SKM-1 treated with dmso at 0.1 percent for 144 hours (cell line): ENCODE measurements around the gene PSIP1.
"Not testable (repeated sequence)": the region's sequence is repeated elsewhere in the genome, so short reads cannot be mapped to it uniquely, and the experiment has no call there.

Experiments
- DNase-seq: peaks from one replicate; lab custom pipeline; 2025; ENCODE audit not compliant: unreplicated experiment; lab: John Stamatoyannopoulos, UW

PSIP1 gene

DNA sequence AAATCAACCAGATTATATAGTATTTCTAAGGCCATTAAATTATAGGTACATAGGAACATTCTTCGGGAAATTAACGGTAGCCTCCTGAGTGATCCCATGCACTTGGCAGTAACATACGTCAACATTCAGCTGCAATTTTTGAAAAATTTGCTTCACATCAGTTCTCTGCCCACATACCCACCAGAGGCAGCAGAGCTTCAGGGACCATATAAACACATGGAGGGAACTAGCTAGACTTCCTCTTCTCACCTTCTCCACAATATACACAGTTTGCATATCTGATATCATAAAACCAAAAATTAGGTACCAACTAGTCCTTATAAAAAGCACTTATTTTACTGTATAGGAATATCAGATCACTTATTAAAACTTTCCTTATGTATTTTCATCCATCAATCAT, 4.8 kb downstream of the PSIP1 start:
- no peak for DNase-seq

DNA sequence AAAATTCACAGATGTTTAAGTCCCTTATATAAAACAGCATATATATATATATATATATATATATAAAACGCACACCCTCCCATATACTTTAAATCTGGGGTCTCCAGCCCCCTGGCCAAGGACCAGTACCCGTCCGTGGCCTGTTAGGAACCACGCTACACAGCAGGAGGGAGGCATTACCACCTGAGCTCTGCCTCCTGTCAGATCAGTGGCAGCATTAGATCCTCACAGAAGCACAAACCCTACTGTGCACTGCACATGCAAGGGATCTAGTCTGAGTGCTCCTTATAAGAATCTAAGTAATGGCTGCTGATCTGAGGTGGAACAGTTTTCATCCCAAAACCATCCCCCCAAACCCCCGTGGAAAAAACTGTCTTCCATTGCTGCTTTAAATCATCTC, 9.0 kb downstream of the PSIP1 start:
- no peak for DNase-seq

DNA sequence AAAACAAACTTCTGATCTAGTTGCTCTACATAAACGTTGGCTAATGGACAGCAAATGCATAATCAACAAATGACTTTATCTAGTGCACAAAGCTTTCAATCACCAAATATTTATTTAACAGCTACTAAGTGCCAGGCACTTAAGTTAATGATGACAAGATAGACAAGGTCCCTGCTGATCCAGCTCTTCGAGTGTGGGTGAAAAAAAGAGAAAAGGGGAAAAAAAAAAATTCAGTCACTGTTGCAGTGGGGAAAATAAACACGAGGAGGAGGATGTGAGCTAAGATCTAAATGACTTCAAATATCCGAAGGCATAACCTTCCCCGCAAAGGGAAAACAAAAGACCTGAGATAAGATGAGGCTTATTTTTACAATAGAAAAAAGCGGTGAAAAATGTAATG, 9.6 kb downstream of the PSIP1 start:
- DNase-seq = no peak

DNA sequence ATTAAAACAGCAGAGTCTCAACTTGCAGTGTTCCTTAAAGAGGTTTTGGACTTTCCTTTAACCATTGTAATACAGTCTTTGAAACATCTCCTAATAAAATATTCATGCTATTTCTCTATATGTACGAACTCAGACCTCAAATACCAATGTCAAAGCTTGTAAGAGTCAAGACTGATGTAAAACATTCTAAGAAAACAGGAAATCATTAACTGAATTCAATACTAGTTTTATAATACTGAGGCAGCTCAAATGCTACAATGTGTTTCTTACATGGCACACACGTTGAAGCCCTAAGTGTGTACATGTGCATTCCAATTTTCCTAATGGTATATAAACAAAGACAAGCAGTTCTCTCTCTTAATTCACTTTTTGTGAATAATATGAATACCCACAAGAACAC, 11.6 kb downstream of the PSIP1 start:
- no peak for DNase-seq

DNA sequence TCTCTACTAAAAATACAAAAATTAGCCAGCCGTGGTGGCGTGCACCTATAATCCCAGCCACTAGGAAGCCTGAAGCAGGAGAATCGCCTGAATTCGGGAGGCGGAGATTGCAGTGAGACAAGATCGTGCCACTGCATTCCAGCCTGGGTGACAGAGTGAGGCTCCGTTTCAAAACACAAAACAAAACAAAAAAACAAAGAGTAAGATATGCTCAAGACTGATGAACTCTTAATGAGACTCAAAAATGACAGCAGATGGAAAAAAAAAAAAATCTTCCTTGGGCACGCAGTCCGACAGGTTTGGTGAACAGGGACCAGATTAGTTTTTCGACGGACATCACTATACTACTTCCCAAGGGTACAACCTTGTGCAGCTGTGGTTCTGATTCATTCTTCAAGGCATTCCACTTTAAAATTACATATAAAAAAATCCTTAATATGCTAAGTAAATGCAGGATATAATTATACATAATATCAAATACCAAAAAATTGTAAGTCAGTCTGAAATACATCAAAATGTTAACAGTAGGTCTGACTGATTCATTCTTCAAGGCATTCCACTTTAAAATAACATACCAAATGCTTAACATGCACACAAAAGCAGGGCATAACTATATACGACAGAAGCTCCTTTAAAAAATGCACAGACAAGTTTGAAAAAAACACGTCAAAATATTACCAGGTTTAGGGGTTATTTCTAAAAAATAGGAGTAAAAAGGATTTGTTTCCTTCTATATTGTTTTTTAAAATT, 12.3 kb downstream of the PSIP1 start:
- DNase-seq = no peak

DNA sequence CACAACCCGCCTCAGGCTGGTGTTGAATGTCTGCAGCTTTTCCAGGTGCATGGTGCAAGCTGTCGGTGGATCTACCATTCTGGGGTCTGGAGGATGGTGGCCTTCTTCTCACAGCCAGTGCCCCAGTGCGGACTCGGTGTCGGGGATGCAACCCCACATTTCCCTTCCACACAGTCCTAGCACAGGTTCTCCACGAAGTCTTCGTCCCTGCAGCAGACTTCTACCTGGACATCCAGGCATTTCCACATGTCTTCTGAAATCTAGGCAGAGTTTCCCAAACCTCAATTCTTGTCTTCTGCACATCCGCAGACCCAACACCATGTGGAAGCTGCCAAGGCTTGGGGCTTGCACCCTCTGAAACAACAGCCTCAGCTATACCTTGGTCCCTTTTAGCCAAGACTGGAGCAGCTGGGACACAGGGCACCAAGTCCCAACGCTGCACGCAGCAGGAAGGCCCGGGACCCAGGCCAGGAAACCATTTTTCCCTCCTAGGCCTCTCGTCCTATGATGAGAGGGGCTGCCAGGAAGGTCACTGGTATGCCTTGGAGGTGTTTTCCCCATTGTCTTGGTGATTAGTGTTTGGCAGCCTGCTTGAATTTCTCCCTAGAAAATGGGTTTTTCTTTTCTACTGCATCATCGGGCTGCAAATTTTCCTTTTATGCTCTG, 18.2 kb downstream of the PSIP1 start:
- no peak for DNase-seq

DNA sequence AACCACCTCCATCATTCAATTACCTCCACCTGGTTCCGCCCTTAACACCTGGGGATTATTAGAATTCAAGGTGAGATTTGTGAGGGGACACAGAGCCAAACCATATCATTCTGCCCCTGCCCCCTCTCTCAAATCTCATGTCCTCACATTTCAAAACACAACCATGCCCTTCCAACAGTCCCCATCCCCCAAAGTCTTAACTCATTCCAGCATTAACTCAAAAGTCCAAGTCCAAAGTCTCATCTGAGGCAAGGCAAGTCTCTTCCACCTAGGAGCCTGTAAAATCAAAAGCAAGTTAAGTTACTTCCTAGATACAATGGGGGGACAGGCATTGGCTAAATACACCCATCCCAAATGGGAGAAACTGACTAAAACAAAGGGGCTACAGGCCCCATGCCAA, 18.8 kb downstream of the PSIP1 start:
- no peak for DNase-seq

DNA sequence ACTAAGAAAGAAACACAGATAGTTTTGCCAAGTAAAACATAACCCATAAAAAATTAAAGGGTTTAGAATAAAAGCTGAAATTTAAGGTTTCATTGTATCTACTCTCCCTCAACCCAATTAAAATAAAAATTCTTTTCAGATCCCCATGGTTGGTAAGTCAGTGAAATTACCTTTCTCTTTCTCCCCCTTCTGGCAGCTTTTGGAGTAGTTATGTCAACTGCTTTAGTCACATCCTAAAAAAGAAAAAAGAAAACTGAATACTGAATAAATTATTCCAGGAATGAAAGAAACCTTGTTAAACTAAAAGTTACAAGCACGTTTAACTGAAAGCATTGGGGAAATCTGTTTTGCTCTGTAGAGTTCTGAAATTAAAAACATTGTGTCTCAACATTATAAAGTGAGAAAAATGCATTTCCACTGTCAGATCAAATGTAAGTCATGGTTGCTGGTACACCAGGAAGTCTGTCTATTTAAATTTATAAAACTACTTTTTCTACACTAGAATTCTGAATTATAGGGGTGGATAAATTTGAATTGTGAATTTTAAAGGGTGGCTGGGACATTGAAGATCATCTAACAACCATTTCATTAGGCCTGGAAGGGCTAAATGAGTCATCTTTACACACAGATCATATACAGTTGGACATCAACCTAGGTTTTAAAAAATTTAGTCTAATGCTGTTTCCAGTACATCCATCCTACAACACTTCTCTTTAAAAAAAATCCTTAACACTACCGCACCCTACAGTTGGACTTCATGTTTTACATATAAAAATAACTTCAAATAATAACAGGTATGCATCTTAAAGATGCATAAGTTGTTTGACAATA, 24.7 kb downstream of the PSIP1 start:
- DNase-seq = peak; percentile 7

DNA sequence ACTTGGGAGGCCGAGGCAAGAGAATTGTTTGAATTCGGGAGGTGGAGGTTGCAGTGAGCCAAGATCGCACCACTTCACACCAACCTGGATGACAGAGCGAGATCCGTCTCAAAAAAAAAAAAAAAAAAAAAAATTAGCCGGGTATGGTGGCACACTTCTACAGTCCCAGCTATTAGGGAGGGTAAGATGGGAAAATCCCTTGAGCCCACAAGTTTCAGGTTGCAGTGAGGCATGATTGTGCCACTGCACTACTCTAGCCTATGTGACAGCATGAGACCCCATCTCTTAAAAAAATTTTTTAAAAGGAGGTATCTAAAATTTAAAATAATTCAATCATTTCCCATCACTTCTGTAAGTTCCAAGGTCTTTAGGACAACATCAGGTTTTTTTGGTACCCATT, 26.0 kb downstream of the PSIP1 start:
- DNase-seq = no peak

DNA sequence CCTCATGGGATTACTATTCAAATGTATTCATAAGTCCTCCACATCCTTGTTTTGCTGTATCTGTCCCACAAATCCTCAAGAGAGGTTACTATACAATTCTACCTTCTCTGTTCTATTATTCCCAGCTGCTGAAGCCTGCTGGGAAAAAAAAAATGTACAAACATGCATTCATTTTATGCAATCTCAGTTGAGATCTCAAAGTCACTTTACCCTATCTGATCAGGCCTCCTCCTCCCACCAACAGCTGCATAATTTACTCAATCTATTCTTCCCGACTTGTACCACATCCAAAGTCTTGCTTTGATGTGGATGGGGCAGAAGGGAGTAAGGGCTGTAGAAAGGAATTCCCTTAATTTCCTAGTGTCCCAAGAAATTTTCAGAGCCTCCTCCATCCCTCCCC, 28.6 kb downstream of the PSIP1 start:
- no peak for DNase-seq

DNA sequence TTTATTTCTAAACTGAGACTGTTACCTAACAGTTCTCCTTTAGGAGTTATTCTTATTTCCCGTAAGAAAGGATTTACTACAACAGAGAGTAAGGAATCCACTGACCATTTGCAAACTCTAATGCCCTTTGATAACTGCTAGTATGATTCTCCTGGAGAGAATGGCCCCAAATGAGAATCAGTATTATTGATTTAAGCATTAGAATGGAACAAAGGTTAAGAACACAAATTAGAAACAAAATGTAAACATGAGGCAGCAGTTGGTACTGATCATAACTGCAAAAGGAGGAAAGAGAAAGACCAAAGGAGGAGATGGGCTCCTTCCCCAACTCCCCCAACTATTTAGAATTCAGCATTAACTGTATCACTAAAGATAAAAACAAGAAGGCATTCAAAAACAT, 30.7 kb downstream of the PSIP1 start:
- DNase-seq = no peak

DNA sequence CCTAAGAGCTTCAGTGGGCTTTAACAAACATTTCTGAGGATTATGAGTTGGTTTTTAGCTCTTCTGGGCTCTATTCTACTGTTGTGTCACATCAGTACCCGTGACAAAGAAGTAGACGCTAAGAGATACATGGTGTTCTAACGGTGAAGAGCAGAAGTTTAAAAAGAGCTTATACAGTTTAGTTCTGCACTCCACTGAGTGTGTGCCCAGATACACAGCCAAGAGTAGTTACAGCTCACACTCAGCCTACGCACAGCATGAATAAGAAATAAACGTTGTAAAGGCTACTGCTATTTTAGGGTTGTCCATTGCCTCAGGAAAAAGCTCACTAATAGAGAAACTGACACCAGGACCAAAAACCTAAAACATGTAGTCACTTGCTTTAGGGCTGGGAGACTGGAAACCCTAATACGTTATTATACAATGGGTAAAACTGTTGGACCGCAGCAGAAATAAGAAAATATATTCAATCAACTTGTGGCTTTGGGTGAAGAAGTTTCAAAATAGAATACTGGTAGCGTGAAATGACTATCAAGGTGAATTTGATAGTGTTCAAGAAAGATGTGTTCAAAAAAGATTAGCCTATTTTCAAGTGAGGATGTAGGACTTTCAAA, 34.7 kb downstream of the PSIP1 start:
- no peak for DNase-seq

DNA sequence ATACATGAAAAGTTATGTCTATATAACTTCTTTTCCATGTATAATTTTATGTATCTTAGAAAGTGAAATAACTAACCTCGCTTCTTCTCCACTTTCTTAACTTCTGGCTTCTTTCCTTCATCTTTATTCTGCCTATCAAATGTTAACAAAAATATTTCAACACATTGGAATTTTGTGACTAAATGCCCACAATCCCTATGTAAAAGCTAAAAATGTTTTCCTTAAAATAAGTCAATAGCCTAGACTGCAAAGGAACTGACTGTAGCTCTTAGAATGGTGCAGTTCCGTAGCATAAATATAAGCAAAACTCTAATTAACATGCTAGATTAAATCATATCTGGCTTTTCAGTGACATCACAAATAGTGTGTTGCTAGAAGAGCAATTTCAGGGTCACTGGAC, 40.9 kb downstream of the PSIP1 start:
- DNase-seq = no peak

DNA sequence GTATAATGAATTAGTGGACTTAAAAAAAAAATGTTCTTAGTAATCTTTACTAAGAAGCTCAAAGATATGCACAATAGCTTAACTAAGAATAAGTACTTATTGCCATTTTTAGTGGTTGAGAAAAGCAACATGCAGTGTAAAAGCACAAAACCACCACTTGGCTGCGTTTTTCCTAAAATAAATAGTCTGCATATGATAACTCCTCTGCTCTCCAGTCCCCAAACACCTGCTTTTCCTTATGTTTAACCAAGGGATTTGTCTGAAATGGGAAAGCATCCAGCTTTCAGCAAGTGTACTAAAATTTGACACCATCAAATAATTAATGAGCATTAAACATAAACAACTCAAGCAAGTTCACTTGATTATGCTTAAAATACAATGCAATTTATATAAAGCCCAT, 41.4 kb downstream of the PSIP1 start:
- no peak for DNase-seq

DNA sequence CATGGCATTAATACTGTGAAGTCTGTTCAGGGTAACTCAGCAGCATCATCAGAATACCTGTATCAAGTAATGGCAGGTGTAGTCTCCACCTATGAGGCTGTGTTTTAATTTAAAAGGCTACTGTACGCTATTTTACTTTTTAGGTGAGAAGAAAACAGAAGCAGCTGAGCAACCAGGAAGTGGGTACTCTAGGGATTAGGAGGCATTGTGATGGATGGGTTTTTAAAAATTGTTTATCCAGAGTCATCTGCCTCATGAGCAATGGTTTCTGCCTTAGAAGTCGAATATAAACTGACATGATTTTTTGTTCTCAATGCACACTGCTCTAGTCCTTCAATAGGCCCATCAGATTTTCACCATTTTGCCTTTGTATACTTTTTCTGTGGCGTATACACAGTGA, 42.6 kb downstream of the PSIP1 start:
- DNase-seq = no peak

DNA sequence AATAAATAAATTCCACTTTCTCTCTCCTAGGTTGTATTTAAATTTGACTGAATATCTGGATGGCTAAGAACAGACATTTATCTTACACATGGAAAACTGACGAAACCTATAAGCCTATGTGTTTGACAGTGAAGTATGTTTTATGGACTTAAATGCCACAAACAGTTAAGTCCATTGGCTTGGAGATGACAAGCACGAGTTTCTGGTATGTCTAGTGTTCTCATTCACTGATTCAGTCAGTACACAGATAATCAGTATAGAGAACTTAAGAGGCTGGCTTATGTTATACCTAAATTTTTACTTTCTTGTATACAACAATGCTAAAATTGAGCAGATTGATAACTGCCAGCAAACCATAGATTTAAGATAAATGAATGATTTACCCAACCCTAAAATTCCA, 49.2 kb downstream of the PSIP1 start:
- DNase-seq = no peak

DNA sequence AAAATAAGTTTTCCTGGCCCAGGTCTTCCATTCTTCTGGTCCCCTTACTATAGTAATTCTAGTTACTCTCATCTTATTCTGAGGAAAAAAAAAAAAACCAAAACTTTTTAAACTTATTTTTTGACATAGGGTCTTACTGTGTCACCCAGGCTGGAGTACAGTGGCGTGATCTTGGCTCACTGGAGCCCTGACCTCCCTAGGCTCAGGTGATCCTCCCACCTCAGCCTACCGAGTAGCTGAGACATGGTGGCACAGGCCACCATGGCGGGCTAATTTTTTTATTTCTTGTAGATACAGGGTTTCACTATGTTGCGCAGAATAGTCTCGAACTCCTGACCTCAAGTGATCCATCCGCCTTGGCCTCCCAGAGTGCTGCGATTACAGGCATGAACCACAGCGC, 49.7 kb downstream of the PSIP1 start:
- no peak for DNase-seq

DNA sequence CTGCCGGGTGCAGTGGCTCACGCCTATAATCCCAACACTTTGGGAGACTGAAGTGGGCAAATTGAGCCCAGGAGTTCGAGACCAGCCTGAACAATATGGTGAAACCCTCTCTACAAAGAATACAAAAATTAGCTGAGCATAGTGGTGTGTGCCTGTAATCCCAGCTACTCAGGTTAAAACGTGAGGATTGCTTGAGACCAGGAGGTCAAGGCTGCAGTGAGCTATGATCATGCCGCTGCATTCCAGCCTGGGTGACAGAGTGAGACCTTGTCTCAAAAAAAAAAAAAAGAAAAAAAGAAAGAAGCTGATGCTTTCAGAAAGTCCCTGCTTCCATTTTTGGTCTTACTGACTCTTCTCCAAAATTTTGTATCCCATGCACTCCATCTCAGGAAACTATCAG, 56.8 kb downstream of the PSIP1 start:
- no peak for DNase-seq

DNA sequence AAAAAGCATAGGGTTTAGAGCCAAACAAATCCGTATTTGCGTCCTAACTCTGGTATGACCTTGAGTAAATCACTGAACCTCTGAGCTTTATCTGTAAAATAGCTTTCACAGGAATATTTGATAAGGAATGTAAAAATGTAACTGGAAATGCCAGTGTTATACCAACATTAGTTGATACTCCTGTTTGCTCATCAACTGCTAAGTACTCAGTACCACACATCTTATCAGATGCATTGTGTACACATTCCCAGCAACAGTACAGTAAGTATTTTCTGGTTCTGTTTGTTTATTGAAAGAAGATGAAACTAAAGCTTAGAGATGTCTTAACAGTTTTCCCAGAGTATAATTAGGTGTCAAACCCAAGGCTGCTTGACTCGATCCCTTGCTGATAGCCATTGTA, 66.6 kb downstream of the PSIP1 start:
- no peak for DNase-seq

DNA sequence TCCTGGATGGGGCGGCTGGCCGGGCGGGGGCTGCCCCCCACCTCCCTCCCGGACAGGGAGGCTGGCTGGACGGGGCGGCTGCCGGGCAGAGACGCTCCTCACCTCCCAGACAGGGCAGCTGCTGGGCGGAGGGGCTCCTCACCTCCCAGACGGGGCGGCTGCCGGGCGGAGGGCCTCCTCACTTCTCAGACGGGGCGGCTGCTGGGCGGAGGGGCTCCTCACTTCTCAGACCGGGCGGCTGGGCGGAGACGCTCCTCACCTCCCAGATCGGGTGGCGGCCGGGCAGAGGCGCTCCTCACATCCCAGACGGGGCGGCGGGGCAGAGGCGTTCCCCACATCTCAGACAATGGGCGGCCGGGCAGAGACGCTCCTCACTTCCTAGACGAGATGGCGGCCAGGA, 68.5 kb downstream of the PSIP1 start:
- not testable (repeated sequence) for DNase-seq

DNA sequence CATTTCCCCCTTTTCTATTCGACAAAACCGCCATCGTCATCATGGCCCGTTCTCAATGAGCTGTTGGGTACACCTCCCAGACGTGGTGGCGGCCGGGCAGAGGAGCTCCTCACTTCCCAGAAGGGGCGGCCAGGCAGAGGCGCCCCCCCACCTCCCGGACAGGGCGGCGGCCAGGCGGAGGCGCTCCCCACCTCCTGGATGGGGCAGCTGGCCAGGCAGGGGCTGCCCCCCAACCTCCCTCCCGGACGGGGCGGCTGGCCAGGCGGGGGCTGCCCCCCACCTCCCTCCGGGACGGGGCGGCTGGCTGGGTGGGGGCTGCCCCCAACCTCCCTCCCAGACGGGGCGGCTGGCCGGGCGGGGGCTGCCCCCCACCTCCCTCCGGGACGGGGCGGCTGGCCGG, 68.9 kb downstream of the PSIP1 start:
- DNase-seq = not testable (repeated sequence)

DNA sequence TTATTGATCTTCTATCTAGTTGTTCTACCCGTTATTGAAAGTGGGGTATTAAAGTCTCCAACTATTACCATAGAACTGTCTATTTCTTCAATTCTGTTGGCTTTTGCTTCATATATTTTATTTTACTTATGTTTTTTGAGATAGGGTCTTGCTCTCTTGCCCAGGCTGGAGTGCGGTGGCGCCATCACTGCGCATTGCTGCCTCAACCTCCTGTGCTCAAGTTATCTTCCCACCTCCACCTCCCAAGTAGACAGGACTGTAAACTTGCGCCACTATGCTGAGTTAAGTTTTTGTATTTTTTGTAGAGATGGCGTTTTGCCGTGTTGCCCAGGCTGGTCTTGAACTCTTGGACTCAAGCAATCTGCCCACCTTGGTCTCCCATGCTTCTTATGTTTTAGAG, 71.9 kb downstream of the PSIP1 start:
- DNase-seq = no peak
